SH-SY5Y (cell line): ENCODE results near the gene CELSR1.

Source experiments
- GATA2 ChIP-seq: IDR thresholded peaks from 2 replicates; pipeline ENCODE4 v1.6.1; 2011; ENCODE audit warnings: mild to moderate bottlenecking, low read depth, low read length
- GATA3 ChIP-seq: IDR thresholded peaks from 2 replicates; pipeline ENCODE4 v1.6.1; 2011; ENCODE audit warnings: low read depth, mild to moderate bottlenecking, low read length, moderate library complexity

CELSR1 gene

DNA sequence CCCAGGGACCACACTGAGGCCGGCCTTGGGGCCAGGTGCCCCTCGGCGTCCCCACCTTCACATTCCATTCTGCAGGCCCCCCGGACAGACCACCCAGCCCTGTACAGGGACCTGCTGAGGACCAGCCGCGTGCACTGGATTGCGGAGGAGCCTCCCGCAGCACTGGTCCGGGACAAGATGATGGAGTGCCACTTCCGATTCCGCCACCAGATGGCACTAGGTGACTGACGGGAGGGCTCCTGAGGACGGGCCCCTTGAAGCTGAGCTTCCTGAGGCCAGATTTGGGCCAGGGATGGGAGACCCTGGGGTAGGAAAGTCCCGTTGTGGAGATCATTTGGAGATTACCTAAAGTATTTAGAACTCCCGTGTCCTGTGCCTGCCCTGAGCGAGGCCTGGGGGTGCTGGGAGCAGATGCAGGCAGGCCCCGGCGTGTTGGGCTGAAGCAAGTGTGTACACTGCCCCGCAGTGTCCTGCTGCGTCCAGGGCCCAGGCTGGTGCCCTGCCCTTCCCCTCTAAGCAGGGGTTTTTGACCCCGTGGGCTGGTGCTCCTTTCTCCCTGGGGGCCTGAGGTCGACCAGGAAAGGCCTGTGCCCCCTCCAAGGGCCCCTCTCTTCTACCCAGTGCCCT lies 181.9 kb downstream of the CELSR1 start:
- TF ChIP-seq GATA2 (no peak), GATA3 (no peak)

DNA sequence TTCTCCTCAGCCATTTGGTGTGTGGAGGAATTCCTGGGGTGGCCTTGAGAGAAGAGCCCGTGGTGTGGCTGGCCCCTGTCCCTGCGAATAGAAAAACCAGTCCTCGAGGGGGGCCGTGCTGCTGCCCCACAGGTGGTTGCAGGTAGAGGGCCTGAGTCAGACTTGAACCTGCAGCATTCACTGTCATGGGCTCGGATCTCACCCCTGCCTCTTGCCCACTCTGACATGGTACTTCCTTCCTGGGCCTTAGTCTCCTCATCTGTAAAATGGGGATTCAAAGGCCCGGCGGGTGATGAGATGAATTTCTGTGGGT lies 182.5 kb downstream of the CELSR1 start:
- no peak for TF ChIP-seq GATA2
- TF ChIP-seq GATA3 = no peak

DNA sequence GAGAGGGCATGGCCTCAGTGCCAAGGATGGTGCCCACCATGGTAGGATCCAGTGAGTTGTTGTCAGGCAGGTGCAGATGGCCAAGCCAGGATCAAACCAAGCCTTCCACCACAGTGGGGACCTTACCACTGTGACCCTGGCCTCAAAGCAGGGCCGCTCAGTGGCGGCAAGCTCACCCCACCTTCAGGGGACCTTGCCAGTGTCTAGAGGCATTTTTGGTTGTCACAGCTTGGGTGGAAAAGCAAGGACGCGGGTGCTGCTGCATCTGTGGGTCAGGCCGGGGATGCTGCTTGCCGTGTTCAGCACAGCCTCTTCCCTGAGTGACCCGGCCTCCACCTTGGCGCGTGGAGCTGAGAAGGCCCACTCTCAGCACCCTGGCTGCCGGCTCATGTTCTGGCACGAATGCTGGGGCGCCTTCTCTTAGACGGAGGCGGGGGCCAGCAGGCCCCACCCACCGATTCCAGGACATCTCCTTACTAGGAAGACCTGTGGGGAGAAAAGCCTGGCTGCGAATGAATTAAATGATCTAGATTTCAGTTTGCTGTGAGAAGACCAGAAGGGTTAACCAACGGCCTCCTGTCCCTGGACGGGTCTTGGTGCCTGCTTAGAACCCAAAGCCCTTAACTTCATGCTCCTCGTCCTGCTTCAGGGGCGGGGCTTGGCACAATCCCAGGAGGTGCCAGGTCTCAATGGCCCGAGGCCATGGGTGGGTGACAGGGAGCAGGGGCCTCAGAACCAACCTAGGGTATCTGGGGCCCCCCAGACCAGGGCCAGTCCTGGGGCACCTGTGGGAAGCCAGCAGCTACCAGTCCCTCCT lies 183.0 kb downstream of the CELSR1 start:
- TF ChIP-seq GATA2 (no peak), GATA3 (no peak)

DNA sequence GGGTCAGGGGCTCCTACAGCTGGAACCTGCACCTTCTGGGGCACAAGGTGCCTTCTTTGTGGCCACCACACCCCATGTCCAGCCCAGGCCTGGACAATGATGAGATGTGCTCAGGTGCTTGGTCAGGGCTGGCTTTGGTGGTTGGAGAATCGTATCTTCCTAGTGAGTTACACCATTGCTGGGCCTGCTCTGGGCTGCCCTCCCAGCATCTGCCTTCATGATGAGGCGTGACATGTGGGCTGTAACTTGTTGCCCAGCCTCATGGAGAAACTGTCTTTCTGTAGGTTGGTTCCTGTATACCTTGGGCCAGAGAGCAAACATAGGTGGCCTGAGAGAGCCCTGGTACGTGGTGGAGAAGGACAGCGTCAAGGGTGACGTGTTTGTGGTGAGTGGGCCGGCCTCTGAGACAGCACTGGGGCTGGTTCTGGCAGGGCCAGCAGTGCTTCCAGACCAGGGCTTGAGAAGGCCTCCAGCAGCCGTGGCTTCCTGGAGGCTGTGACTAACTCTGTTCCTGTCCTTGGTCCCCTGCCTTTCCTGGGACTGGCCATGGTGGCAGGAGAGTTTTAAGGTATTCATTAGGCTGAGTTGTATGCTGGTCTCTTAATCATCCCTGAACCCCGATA lies 183.8 kb downstream of the CELSR1 start:
- TF ChIP-seq GATA2 = no peak
- no peak for TF ChIP-seq GATA3

DNA sequence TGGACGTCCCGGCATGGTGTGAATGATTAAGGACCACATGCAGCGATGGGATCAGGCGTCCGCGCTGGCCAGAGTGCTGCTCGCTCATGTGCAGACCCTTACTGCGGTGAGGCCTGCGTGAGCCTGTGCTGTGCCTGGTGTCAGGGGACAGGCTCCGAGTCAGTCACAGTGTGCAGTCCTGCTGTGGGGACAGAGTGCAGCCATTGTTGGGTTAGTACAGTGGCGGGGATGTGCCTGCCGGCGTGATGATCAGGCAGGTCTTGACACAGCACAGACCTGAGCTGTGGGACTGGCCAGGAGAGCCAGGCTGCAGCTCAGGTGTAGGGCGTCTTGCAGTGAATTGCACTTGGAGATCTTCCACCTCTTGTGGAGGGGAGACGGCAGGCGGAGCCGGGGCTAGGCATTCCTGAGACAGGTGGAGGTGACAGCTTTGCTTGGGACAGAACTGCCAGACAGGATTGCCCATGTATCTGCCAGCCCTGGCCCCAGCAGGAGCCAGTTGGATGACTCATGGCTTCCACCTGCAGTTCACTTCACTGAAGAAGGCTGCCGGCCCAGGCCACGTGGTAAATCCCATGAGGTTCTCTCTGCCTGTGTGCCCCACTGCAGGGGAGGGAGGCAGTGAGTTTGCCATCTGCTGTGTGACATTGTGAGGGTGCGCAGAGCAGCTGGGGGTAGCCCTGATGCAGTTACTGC lies 184.6 kb downstream of the CELSR1 start:
- TF ChIP-seq GATA2 (no peak), GATA3 (no peak)

DNA sequence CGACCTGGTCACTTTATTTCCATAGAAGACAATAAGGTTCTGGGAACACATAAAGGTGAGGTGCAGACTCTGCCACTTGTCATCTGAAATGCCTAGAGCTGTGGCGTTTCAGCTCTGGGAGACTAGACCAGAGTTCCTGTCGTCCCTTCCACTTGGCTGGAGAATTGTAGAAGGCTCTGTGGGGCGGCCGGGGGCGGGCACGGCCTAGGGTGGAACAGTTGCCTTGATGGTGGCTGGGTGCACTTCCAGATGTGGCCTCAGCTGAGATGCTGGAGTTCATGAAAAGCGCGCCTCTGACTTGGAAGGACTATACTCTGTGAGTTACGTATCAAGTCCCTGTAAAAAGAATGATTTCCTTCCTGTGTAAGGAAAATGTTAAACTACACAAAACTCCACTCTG lies 185.1 kb downstream of the CELSR1 start:
- TF ChIP-seq GATA2 (no peak), GATA3 (no peak)

DNA sequence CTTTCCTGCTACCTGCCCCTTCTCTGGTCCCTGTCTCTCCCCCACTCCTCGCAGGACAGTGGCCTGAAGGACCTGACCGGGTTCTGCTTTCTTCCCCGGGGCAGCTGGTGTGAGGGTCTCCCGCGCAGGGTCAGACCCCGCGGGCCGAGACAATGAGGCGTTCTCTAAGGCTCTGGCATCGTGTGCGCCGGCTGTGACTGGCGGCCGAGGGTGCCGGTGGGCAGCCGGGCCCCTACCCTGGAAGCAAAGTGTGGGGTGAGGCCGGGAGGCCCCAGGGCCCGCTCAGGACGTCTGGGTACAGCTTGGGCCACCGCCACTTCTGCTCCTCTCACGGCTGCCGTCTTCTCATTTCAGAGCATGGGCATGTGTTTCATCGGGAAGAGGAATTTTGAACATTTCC lies 185.7 kb downstream of the CELSR1 start:
- no peak for TF ChIP-seq GATA2
- no peak for TF ChIP-seq GATA3

DNA sequence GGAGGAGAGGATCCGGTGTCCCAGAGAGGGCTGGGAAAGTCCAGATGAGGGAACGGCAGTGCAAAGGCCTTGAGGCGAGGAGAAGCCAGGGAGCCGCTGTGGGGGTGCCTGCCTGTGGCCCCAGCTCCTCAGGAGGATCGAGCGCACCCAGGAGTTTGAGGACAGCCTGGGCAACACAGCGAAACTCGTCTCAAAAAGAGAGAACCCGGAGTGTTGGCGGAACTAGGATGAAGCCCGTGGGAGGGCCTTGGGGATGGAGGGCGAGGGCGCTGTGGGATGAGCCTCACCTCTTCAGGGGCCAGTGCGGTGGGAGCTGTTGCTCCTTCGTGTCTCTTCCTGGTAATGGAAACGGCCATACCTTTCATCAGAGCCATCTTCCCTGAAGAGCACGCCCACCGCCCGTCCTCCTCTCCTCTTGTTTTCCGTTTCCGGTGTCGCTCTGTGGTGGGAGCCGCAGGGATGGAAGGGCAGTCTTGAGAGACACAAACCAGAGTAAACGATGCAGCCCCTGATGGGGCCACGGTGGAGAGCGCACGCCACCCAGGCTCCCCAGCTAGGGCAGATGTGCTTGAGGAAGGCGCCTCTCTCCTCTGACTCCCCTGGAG lies 186.2 kb downstream of the CELSR1 start:
- TF ChIP-seq GATA3 (no peak), GATA2 (no peak)

DNA sequence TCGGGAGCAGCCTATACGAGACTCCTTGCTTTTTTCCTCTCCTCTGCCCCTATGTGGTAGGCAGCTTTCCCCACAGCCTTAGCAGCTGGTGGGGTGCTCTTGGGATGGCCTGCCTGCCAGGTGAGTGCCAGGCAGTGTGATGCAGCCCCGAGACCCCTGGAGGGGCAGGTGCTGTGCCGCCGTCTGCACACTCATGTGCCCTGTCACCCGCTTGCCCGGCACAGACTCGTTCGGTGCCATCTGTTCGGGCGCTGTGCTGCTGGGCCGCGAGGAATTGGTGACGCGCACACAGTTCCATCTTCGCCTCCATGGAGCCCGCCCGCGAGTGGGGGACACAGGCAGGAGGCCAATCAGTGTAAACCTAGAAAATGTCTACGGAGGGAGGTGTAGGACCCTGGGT lies 186.8 kb downstream of the CELSR1 start:
- no peak for TF ChIP-seq GATA2
- TF ChIP-seq GATA3 = no peak

DNA sequence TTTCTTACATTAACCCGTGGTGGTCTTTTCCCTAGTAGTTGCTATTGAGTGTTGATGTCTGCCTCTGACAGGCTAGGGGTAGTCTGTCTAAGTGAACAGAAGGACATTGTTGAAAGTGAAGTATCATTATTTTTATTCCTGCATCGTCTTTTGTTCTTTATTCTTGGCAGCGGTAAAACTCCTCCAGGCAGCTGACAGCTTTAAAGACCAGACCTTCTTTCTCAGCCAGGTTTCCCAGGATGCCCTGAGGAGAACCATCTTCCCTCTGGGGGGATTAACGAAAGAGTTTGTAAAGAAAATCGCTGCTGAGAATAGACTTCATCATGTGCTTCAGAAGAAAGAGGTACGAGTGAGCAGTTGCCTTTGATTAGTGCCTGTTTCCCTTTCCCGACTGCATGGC lies 187.3 kb downstream of the CELSR1 start:
- TF ChIP-seq GATA3 (no peak), GATA2 (no peak)

DNA sequence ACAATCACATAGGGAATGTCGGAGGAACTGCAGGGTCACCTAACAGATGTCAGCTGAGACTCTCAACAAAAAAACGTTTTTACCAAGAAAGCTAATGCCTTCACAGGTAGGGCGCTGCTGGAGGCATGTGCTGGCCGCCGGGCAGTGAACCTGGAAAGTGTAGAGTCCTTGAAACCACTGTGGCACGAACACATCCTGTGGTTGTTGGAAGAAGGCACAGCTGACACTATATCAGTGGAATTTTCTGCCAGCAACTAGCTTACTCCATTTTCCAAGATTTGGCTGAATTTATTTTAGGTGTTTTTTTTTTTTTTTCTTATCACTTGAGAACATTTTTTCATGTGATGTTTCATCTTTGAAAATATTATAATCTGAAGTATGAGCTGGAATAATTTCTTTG lies 187.7 kb downstream of the CELSR1 start:
- TF ChIP-seq GATA2 (no peak), GATA3 (no peak)

DNA sequence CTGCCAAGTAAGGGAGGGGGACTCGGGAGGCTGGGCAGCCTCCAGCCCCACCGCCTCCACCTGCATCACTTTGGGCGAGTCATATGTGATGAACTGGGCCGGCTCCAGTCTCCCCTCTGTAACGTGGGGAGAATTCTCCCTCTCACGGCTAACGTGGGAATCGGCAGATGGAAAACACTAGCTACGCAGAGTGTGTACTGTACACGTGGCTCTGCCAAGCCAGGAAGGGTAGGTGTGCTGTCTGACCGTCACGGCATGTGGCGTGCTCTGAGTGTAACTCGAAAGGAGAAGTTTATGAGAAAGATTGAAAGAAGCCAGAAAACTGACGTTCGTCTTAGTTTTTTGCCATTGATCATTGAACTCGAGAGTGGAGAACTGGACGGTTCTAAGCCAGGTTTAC lies 188.2 kb downstream of the CELSR1 start:
- TF ChIP-seq GATA3 (no peak), GATA2 (no peak)

DNA sequence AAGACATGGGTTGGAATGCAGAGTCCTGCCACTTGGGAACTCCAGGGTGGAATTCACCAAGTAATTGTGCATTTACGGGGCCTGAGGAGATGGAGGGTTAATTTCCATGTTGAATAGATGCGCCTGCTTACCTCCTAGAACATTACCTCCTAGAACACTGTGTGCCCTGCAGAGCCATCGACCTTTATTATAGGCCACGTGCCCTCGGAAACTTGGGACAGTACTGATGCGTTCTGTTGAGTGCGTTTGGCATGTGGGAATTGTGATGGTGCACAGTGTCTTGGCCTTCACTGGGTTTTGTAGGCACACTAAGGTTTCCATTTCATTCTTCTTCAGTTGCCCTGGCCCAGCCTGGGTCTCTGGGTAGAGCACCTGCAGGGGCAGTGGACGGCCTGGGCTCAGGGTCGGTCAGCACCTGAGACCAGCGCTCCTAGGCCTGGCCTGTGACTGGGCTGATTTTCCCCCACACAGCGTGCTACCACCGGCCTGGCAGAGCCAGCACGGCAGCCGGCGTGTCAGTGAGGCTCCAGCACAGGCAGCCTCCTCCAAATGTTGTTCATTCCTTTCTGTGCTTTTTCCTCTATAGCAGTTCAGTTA lies 189.2 kb downstream of the CELSR1 start:
- TF ChIP-seq GATA2 (no peak), GATA3 (no peak)

DNA sequence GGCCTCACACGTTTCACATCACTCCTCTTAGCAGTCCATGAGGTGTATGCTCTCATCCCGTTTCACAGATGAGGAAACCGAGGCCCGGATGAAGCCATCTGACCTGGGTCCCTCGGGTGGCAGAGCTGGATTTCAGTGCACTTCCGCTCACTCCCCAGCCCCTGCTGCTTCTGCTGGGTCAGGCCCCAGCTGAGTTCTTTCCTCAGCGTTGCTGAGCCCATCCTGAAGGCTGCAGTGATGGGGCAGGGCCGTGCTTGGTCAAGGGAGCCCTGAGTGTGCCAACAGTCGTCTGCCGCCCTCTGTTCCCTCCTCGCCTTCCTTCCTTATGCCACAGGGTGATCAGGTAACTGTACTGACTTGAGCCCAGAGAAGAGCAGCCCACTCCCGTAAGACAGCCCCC lies 189.8 kb downstream of the CELSR1 start:
- TF ChIP-seq GATA3 = no peak
- no peak for TF ChIP-seq GATA2
